Stimulated activated CD4-positive, alpha-beta T cell treated with anti-CD3 and anti-CD28 coated beads, Interleukin-2, amount 100 ng/mL, for 48 hours (primary cell): Measurements from ENCODE around the gene DUSP9.
"Not testable (repeated sequence)": the region's sequence is repeated elsewhere in the genome, so short reads cannot be mapped to it uniquely, and the experiment has no call there.

ENCODE experiments used
- DNase-seq, 2 donors: peaks; one replicate each; pipeline ENCODE4 v3.0.0-alpha.2; 2020

DUSP9 gene

DNA sequence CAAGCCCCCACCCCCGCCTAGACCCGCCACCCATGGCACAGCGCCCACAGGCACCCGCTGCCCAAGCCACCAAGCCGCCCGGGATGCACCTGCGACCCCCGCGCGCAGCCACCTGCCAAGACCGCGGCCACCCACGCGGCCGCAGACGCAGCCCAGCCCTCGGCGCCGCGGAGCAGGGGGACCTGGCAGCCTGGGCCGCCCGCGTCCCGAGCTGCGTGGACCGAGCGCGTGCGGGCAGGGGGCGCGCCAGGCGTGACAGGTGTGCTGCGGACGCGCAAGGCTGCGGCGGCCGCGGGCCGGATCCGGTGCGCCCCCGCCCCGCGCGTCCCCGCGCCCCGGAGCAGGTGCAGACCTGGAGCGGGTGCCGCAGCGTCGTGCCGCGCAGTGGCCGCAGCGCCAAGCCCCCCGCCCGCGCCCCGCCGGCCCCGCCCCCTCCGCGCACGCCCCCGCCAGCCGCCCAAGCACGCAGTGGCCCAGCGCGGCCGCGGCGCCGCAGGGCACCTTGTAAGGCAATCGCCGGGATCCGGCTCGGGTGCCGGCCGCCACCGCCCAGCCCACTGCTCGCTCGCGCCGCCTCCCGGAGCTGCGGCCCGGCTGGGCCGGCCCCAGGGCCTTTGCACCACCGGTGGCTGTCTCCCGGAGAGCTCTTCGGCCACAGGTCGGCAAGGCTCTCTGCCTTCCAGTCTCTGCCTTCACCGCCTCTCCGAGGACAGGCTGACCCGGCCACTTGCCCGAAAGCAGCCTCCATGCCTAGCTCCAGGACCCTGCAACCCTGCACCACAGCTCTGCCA is 26.6 kb downstream of the DUSP9 start, which contains the start of gene PNCK:
Gene PNCK, minus strand, starts transcription at position 386 of the 791 bp plus-strand sequence. CDS start 737 bp downstream, outside the sequence.
- no peak for DNase-seq

DNA sequence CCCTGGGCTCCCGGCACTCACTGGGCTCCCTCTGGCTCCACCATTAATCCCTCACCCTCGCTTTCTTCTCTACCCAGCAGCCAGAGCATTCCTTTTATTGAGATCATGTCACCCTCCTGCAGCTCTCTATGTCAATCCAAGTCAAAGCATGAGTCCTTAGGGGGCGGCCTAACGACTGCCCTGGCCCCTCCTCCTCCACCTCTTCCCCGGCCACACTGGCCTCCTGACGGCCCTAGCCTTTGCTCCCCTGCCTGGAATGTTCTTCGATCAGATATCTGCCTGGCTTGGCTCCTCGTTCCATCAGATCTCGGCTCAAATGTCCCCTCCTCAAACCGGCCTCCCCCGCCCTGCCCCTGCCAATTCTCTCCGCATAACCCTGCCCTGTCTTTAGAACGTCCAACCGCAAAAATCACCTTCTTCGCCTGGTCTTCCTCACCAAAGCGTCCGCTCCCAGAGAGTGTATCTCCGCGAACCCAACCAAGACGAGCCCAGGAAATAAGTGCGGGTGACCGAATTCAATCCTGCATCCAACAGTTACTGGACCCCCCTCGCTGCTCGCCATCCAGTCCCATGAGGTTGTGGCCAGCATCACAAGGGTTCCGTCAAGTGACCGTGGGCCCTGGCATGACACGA is 27.3 kb downstream of the DUSP9 start:
- DNase-seq: no peak

DNA sequence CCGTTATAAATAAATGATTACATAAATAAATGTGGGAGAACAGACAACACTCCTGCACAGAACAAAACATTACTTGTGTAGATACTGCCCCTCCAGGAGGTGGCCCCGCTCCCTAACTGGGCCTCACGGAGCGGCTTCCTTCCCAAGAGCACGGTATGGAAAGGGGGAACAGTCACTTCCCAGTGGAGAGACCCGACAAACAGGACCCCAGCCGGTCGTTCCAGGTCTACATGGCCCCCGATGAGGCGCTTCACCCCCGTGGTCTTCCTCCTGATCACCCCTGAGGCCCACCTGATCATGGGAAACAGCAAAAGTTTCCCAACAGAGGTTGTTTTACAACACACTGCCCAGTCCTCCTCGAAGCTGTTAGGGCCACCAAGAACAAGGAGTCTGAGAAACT is 34.2 kb downstream of the DUSP9 start:
- DNase-seq: no peak

DNA sequence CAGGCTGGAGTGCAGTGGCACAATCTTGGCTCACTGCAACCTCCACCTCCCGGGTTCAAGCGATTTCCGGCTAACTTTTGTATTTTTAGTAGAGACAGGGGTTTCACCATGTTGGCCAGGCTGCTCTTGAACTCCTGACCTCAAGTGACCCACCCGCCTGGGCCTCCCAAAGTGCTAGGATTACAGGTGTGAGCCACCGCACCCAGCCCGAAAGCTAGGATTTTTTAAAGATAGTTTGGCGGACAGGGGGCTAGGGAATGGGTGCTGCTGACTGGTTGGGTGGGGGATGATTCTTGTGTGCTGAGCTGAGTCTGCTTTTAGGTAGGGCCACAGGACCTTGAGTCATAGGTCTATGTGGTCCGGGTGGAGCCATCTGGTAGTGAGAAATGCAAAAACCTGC is 36.5 kb downstream of the DUSP9 start:
- not testable (repeated sequence) for DNase-seq

DNA sequence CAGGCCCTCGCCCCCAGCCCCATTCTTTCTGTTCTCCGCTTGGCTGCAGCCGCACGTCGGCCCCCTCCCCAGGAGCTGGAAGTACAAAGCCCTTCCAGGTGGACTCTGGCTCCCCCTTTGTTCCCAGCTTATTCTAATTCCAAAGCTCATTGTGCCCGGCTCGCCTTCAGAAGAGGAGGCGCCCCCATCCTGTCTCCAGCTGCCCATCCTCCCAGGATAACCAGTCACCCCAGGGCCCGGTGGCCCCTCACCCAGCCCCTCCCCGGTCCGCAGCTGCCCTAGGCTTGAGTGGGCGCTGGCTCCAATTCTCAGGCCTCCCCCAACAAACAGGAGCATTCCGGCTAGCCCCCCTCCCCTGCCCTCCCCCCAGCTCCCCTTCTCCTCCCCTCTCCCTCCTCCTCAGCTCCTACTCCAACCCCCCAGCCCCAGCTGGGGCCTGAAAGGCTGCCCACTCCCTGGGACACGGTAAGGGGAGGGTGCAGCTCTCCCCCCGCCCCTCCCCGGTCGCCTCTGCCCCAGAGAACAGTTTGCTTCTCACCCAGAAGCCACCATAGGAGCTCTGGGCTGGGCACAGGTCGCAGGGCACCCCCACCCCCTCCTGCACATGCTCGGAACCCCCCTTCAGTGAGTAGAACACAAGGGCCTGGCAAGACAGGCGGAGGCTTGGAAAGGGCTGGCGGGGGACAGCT is 37.6 kb downstream of the DUSP9 start:
- DNase-seq: no peak

DNA sequence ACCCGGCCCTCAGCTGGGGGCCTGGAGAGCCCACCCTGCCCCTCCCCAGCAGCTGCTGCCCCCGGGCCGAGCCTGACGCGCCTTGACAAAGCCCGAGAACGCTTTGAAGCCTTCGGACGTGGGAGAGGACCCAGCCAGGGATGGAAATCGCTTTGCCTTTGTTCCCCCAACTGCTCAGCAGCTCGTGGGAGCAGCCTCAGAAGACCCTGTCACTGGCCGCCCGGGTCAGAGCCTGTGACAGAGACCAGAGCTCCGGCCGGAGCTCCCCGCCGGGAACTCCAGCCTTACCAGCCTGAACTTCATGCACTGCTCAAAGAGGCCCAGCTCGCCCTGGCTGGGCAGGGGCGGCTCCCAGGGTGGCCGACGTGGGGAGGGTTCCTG is 38.1 kb downstream of the DUSP9 start:
- DNase-seq: no peak

DNA sequence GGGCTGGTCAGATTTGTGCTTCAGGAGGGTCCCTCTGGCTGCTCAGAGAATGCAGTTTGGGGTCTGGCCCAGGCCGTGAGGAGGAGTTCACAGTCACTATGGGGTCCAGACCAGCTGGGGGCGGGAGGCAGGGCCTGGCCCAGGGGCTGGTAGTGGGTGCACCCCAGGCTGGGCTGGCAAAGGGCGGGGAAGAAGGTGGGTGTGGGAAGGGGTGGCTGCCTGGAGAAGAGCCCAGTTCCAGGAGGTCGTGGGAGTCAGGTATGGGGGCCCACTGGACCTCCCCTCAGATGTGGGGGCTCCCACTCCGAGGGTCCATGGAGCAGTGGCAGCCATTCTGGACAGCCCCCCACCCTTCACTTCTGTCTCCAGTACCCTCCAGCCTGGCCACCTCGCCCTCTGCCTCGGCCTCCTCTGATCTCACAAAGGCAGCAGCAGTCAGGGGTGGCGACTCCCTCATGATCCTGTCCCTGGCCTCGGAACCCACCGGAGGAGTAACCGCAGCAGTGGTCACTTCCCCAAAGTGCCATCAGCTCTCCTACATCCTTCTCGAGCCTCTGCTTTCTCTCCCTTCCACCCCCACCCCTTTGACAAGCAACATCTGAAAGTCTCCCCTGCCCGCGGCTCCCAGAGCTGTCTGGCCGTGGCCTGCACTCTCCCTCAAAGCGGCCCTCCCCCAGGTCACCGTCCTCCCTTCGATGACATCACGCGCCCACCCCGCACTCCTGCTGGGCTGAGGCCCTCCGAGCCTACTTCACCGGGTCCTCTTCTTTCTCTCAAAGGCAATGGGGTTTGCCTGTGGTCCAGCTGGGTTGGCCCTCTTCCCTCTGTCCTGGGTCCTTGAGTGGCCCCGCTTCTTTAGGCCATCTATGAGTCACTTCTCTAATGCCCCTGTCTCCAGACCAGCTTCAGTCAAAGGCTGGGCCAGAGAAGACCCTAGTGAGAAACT is 39.0 kb downstream of the DUSP9 start:
- no peak for DNase-seq

DNA sequence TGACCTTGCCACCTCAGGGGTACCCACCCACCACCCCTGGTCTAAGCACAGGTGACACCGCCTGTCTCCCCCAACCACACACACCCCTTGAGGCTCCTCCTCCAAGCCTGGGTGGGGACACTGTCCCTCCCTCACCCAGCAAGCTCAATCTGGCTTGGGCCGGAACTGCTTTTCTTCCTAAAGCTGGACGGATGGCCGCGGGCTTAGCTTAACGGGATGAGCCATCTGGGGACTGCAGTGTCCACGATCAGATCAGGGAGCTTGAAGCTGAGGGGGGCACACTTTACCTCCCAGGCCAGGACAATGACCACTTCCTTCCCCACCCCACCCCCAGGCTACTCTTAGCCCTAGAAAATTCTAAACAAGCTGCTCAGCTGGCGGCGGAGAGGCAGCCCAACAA is 39.7 kb downstream of the DUSP9 start:
- DNase-seq: no peak

DNA sequence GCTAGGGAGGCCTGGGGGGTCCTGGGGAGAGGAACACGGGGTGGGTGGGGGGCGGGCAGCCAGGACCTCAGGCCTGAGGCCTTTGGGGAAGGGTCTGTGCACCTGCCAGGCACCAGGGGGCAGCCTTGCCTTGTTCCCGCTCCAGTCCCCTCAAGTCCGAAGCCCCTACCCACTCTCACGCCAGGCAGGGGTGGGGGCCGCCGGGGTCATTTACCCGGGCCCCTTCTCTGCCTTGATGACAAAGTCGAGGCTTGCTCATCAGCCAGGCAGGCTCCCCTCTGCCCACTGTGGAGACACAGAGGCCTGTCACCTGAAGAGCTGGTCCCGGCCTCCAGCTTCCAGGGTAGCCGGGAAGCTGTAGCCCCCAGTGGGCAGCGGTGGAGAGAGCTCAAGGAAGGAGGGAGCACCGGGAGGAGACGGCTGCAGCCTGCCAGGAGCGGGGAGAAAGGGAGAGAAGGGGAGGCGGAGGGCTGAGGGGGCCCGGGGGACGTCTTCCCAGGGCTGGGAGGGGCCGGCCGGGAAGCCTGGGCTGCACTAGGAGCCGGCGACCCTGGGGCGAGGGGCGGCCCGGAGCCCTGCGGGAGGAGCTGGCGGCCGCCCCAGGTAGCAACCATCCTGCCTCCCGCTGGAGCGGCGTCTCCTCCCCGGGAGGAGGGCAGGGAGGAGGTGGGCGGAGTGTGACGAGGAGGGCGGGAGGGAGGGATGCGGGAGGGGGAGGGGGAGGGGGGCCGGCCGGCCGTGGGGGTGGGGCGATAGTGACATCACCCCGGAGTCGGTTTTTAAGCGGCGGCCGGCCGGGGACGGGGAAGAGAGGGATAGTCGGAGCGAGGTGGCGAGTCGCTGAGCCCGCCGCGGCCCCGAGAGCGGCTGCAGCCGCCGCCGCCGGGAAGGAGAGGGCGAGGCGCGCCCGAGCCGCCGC is 40.4 kb downstream of the DUSP9 start, which contains the start of gene SLC6A8:
Gene SLC6A8, plus strand, starts transcription at position 806 of the 919 bp plus-strand sequence. CDS start 649 bp downstream, outside the sequence.
- DNase-seq: peak in 1 of 2 donors; percentile 27

DNA sequence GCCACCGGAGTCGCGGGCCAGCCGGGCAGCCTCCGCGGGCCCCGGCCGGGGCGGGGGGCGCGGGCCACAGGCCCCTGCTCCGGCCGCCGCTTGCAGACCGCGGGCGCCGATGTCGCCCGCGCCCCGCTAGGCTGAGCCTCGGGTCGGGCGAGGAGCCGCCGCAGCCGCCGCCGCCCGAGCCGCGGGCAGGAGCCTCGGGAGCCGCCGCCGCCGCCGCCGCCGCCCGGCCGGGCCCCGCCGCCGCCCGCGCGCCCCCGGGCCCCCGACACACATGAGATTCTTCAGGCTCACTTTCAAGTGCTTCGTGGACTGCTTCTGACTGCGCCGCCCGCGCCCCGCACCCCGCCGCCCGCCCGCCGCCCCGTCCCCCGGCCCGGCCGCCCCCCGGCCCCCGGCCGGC is 41.1 kb downstream of the DUSP9 start:
- no peak for DNase-seq

DNA sequence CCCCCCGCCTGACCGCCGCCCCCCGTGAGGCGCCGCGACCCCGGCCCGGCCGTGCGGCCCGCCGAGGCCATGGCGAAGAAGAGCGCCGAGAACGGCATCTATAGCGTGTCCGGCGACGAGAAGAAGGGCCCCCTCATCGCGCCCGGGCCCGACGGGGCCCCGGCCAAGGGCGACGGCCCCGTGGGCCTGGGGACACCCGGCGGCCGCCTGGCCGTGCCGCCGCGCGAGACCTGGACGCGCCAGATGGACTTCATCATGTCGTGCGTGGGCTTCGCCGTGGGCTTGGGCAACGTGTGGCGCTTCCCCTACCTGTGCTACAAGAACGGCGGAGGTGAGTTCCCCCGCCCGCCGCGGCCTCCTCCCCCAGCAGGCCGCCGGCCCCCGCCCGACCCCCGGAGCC is 41.5 kb downstream of the DUSP9 start:
- DNase-seq: no peak

DNA sequence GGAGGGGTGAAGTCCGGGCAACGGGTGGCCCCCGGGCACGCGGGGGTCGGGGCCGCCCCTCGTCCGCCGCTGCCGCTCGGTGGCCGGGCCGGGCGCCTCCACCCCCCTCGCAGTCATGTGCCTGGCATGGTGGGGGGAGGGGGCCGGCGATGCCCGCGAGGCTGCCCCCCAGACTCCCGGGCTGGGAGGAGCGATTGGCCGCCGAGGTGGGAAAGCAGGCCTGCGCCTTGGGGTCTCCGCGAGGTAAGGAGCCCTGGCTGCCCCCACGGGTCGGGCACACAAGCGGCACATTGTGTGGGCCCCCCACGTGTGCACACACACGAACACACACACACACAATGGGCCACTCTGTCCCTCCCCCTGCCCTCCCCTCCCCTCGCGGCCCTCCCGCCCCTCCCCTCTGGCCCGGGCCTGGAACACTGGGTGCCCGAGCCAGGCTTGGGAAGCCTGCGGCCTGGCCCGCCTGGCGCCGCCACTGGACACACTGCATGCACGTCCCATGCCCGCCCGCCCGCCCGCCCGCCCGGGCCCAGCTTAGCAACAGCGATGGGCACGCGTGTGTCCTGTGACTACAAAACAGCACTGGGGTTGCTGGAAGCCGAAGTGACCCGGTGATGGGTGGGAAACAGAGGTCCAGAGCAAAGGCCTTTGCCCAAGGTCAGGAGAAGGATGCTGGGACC is 42.0 kb downstream of the DUSP9 start:
- no peak for DNase-seq

DNA sequence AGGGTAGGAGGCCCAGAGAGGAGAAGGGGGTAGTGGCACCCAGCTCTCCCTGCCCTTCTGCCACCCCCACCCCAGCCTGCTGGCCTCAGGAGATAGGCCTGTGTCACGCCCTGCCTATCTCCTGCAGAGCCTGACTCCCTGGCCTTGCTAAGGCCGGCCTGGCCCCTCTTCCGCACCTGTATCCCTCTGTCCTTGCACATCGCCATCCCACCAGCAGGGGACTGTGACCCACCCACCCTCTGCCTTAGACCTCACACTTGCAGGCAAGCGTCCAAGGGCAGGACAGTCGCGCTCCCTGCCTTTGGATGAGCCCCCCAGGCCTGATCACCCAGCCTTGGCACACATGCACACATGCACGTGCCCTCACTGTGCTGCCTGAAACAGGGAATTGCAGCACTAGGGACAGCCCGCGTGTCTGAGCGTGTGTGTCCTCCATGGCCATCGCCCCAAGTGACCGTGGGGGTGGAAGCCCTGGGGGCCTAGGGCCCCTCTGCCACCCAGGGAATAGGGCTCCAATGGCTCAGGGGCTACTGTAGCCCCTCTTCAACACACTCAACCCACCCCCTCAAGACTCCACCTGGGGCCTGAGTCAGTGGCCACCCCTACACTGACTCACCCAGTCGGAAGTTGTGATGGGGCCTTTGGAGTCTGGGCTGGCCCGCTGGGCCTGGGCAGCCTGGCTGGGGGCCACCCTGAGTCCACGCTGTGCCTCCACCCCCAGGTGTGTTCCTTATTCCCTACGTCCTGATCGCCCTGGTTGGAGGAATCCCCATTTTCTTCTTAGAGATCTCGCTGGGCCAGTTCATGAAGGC is 42.9 kb downstream of the DUSP9 start:
- DNase-seq: no peak

DNA sequence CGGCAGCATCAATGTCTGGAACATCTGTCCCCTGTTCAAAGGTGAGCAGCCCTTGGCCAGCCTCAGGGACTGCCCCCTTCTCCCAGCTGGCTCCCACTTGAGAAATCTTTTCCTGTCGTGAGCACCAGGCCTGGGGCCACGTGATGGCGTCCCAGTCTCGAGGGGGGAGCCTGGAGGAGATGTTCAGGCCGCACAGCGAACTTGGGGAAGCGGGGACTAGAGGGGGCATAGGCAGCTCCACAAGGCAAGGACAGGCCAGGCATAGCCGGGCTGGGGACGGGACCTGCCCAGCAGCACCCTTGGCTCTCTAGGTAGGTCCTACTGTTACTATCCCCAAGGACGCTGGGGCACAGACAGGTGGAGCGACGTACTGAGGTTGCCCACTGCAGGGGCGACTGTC is 43.5 kb downstream of the DUSP9 start:
- DNase-seq: no peak

DNA sequence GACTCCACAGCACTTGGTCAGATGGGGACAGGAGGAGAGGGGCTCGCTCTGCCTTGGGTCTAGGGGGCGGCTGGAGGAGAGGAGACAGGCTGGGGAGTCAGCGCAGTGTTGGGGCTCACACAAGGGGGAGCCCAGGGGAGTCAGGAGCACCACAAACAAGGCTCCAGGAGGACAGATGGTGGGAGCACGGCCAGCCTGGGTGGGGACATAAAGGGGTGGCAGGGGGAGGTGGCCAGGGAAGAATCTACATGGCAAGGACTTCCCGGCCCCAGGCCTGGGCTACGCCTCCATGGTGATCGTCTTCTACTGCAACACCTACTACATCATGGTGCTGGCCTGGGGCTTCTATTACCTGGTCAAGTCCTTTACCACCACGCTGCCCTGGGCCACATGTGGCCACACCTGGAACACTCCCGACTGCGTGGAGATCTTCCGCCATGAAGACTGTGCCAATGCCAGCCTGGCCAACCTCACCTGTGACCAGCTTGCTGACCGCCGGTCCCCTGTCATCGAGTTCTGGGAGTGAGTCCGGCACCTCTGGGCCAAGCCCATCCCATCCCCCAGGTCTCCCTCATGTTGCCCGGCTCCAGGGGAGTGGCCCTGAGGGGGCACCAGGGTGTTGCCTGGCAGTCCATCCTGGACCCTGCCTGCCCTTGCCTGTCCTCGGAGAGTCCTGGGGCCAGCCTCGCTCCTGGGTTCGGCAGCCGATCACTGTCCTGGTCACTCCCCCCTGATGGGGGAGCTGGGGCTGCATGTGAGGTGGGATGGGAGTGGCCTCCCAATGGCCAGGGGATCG is 44.2 kb downstream of the DUSP9 start:
- not testable (repeated sequence) for DNase-seq

DNA sequence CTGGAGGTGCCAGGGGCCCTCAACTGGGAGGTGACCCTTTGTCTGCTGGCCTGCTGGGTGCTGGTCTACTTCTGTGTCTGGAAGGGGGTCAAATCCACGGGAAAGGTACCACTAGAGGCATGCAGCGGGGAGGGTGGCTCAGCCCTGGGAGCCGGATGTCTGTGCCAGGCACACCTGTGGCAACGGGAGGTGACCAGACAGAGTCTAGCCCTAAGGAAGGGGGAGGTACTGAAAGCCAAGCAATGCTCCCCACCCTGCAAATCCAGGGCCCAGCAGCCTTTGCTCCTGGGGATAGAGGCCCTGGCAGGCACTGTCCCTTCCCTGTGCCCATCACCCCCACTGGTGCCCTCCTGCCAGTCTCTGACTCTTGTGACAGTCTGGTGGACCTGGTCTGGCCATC is 45.0 kb downstream of the DUSP9 start:
- DNase-seq: no peak

DNA sequence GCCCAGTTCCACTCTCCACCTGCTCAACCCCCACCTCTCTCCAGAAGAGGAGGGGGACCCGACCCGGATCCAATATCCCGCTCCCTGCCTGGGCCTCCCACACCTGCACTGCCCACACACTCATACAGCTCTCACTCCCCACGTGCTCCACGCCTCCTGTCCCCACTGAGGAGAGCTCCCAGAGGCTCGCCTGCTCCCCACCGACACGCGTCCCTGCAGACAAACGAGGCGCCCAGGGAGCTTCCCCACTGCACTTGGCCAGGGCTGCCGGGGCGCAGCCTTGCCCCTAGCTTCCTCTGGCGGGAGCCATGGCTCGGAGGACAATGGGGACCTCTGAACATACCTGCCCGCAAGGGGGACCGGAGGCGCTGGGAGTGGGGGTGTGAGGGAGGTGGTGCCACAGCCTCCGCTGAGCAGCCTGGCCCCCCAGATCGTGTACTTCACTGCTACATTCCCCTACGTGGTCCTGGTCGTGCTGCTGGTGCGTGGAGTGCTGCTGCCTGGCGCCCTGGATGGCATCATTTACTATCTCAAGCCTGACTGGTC is 45.7 kb downstream of the DUSP9 start:
- DNase-seq: no peak

DNA sequence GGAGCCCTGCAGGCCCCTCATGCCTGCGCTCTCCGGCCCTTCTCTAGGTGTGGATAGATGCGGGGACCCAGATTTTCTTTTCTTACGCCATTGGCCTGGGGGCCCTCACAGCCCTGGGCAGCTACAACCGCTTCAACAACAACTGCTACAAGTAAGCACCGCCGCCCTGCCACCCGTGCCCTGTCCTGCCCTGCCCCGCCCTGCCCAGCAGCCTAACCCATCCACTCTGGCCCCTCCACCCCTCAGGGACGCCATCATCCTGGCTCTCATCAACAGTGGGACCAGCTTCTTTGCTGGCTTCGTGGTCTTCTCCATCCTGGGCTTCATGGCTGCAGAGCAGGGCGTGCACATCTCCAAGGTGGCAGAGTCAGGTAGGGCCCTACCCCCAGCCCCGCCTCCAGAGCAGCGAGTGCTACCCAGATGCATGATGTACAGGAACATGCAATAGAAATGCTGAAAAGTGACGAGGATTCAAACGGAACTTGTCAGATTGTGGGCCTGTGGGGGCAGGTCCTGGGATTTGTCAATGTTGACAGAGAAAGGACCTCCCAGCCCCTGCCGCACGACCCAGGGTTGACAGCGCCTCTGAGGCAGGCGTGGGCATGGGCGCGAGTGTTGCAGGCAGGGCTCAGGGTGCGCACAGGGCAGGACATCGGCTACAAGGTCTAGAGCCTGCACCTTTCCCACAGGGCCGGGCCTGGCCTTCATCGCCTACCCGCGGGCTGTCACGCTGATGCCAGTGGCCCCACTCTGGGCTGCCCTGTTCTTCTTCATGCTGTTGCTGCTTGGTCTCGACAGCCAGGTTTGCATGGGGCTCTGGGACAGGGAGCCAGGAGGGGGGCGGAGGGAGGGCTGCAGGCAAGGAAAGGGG is 46.4 kb downstream of the DUSP9 start:
- DNase-seq: no peak
